Erythroblast (primary cell): Measurements from ENCODE around the gene BFSP2.

Experiments used
- DNase-seq, 2 experiments: peaks; one replicate each; lab custom pipeline; 2025; lab: John Stamatoyannopoulos, UW
- GATA1 ChIP-seq: IDR thresholded peaks from 2 replicates; pipeline ENCODE4 v1.6.1; 2011; ENCODE audit warnings: low read depth, mild to moderate bottlenecking, control low read depth, low read length, moderate library complexity
- POLR2A ChIP-seq: IDR thresholded peaks from 2 replicates; pipeline ENCODE4 v1.6.1; 2011; ENCODE audit warnings: mild to moderate bottlenecking, low read length

BFSP2 gene, protein sequence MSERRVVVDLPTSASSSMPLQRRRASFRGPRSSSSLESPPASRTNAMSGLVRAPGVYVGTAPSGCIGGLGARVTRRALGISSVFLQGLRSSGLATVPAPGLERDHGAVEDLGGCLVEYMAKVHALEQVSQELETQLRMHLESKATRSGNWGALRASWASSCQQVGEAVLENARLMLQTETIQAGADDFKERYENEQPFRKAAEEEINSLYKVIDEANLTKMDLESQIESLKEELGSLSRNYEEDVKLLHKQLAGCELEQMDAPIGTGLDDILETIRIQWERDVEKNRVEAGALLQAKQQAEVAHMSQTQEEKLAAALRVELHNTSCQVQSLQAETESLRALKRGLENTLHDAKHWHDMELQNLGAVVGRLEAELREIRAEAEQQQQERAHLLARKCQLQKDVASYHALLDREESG

DNA sequence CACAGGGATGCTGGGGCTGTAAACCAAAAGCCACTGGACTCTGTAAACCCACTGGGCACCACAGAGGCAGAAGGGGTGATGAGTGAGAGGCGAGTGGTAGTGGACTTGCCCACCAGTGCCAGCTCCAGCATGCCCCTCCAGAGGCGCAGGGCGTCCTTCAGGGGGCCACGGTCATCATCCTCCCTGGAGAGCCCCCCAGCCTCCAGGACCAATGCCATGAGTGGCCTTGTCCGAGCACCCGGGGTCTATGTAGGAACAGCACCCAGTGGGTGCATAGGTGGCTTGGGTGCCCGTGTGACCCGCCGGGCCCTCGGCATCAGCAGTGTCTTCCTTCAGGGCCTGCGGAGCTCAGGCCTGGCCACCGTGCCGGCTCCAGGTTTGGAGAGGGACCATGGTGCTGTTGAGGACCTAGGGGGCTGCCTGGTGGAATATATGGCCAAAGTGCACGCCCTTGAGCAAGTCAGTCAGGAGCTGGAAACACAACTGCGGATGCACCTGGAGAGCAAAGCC is at the start of gene BFSP2:
TSS of gene BFSP2 (plus strand) at position 51 of the 510 bp plus-strand sequence. CDS start at position 79, 28 bp downstream.
- no peak for DNase-seq
- TF ChIP-seq GATA1 (no peak), POLR2A (no peak)

DNA sequence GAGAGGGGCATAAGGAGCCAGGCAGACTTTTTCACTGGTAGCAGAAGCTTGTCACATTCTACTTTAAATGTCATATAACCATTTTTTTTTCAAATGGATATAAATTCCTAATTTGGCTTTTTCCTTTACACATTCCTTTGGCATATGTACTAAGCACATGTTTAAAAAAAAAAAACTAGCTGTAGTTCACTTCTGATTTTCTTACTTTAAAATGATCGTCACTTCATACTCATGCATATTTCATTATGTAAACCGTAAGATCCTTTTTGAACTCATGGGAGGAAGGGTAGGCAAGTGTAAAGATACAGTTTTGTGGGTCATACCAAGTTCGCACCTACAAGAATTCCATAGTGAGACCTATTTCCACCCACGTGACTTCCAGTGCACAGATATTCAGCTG is 45.1 kb upstream of the BFSP2 start:
- TF ChIP-seq POLR2A (no peak), GATA1 (no peak)

DNA sequence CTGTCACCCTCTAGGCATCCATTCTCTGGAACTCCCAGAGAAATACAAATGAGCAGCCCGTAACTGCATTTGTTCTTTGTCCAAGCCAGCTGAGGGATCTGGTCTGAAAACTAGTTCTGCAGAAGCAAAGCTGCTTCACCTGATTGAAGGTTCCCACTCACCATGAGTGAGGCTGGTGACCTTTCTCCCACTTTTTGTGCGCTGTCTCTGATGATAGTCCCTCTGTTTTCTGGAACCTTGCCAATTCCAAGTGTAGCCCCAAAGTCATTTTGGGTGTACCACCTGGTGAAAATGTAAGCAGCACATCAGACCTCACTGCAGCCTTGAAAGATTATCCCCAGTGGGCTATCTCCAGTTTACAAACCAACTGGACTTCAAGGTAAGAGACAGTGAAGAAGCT is 39.4 kb upstream of the BFSP2 start:
- no peak for DNase-seq
- TF ChIP-seq POLR2A (no peak), GATA1 (no peak)

More for the DNA sequence above, 45.1 kb upstream of the BFSP2 start:
- DNase-seq, result no peak

DNA sequence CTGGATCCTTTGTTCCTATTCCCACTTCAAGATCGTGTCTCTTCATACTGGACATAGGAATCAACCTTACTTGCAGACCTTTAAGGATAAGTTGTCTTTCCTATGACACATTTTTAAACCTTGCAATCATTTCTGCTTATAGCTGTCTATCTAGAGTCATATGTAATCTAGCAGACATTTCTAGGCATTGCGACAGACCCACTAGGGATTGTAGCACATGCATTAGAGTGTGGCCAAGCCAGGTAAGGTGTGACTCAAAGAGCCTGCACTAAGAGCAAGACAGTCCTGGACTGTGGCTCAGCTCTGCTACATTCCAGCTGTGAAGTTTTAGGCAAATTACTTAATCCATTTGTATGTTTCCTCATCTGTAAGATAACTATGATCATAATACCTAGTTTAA is 38.8 kb upstream of the BFSP2 start:
- no peak for TF ChIP-seq GATA1
- TF ChIP-seq POLR2A, result no peak
- no peak for DNase-seq

DNA sequence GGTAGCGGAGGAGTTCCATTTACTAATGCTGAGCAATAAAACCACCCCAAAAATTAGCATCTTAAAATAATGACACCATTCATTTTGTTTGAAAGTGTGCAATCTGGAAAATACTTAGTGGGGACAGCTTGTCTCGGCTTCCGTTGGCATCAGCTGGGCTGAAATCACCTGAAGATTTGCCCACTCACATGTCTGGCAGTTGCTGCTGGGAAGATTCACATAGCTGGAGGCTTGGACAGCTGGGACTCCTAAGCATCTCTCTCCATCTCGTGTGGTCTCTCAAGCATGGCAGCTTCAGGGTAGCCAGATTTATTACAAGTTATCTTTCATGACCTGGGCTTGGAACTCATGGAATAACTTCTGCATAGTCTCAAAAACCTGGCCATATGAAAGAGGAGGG is 38.4 kb upstream of the BFSP2 start:
- TF ChIP-seq GATA1 (no peak), POLR2A (no peak)
- no peak for DNase-seq

DNA sequence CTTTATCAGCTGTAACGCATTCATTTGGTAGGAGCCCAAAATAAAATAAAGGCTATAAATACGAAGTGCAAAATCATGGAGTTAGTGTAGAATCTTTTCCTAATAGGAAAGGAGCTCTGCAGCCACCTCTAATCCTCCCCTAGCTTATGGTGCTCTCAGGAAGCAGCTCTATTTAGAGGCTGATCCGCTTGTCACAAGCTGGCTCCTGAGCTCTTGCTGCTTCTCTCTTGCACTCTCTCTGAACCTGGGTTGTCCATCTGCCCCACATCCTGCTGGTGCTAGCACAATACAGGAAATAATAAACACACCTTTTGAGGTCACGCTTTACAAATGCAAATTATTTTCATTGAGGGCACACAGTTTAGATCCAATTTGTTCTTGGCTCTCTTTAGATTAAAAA is 37.3 kb upstream of the BFSP2 start:
- DNase-seq, result no peak
- TF ChIP-seq POLR2A (no peak), GATA1 (no peak)

DNA sequence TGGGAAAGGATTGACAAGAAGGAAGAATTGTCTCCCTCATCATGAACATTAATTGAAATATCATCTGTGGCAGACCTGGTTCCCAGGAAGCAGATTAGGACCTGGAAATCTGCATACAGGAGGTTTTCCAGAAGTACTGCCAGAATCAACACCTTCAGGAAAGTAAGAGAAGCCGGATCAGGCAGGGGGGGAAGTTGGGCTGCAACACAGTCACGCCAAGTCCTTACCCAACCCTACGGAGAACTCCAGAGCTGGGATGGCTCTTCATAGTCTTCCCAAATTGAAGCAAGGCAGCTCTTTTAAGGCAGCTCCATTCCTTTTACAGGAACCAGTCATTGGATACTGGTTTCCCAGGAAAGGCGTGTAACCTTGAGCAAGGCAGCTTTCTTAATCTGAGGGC is 35.2 kb upstream of the BFSP2 start:
- TF ChIP-seq GATA1 (no peak), POLR2A (no peak)
- DNase-seq, result no peak

DNA sequence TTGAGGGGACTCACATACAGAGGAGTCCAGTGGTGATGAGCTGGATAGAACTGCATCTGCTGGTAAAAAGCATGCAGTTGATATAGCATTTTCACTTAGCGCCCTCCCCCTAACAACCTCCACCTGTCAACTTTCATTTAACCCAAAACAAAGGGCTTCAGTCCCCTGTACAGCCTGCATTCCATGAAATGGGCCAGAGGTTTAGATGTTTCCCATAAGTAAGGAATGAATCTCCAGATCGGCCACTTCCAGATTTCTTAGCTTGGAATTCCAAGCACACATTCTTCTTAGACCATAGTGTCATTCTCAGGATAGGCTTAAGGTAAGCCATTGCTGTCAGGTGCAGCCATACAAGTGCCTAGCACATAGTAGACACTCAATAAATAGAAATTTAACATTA is 32.9 kb upstream of the BFSP2 start:
- DNase-seq, result no peak

DNA sequence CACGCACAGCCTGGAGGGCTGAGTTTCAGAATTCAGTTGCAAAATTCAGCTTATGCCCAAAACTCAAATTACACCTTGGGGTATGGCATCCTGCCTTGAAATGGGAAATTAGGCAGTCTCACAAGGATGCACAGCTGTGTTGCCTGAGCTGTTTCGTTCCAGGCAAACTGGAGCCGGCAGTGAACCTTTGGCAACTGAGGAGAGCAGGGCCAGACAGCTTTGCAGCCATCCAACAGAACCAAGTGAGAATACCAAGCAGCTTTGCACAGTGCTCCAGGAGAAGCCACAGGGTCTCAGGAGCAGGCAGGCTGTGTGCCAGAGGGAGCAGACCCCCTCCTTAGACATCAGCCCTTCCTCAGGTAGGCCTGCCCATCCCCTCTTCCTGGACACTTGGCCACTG is 32.5 kb upstream of the BFSP2 start:
- TF ChIP-seq GATA1 (no peak), POLR2A (no peak)

More for the DNA sequence above, 32.9 kb upstream of the BFSP2 start:
- no peak for TF ChIP-seq POLR2A
- TF ChIP-seq GATA1, result no peak

DNA sequence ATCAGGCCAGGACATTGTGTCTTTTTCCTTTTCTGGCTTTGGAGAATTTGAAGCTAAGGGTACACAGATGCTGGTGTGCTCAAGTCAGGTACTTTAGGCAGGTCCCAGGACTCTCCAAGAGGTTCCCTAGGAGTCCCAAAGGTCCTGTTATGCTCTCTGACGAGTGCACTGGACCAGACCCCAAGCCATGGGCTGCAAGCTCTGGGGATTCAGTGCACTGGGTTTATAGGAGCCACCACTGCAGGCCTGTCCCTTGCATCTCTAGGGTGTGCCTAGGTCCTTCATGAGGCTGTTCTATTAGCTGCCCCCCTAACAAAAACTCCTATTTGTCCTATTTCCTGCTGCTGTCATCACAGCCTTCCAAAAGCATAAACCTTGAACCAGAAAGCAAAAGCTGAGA is 31.9 kb upstream of the BFSP2 start:
- TF ChIP-seq POLR2A, result no peak
- TF ChIP-seq GATA1, result no peak
- DNase-seq, result no peak

More for the DNA sequence above, 32.5 kb upstream of the BFSP2 start:
- DNase-seq, result no peak

DNA sequence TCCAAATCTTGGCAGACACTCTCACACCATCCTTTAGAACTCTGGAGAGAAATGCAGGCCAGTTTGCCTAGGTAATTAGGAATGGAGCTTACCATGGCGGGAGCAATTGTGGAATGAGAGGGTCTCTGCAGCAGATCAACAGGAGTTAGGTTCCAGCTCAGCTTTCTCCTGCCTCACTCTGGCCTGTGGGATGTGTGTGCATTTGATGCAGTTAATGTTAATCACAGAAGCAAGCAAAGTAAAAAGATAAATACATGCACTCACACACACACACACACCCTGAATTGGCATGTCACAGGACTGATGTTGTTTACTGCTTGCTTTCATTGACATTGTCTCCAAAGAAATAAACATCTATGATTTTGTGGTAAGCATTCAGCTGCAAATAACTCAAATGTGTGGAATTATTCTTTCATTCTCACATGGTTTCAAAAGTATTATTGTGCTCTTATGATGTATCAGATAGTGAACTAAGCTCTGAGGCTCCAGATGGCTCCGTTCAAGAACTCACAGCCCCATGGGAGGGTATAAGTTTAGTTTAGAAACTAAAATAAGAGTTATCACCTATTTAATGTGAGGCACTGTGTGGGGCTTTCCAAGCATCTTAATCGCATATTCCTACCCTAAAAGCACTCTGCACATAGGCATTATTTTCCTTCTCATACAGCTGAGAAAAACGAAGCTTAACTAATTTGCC is 31.3 kb upstream of the BFSP2 start:
- TF ChIP-seq POLR2A, result no peak
- TF ChIP-seq GATA1, result no peak
- DNase-seq, result no peak

DNA sequence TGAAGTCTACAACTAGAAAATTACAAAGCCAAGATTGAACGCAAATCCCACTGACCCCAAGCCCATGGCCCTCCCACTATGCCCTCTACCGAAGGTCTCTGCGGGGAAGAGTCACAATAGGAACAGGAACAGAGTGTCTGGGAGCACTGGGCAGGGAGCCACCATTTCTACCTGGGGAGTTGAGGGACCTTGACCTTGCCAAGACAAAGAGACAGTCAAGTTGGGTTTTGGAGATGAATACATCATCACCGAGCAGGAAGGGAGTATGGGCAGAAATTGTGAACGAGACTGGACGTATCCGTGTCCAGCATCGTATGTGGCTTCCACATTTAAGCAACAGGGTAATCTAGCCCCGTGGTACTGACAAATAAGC is 30.8 kb upstream of the BFSP2 start:
- no peak for TF ChIP-seq POLR2A
- no peak for TF ChIP-seq GATA1
- no peak for DNase-seq

DNA sequence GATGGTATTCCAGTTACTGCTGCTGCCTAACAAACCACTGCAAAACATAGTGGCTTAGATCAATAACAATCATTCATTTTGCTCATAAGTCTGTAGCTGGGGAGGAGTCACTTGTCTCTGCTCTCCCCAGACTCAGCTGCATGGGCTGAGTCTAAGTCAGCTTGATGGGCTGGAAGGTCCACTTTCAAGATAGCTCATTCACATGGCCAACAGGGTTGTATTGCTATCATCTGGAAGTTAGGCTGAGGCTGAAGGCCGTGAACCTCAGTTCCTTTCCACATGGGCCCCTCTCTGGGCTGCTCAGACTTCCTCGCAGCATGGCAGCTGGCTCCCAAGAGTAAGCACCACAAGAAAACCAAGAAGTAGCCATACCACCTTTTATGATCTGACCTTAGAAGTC is 28.7 kb upstream of the BFSP2 start:
- TF ChIP-seq GATA1, result no peak
- no peak for TF ChIP-seq POLR2A
- DNase-seq, result no peak

DNA sequence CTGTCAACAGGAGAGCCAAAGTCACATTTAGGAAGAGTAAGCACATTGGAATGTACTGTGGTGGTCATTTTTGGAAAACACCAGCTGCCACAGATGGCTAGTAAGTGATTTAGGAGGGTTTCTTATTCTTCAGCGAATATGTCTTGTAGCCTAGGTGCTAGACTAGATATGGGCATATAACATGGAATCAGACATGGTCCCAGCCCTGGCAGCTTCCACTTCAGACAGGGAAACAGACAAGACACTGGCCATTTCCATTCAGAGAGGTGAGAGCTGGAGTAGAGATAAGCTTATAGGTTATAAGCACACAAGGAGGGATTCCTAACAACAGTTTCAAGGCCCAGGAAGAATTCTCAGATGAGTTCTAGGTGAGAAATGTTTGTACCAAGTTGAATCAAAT is 28.2 kb upstream of the BFSP2 start:
- no peak for DNase-seq
- TF ChIP-seq GATA1 (no peak), POLR2A (no peak)
